GM21619 (cell line): ENCODE measurements around the gene PAFAH2.
"Not testable (repeated sequence)": the region's sequence is repeated elsewhere in the genome, so short reads cannot be mapped to it uniquely, and the experiment has no call there.

ENCODE experiments used
- ATAC-seq: cut with Tn5 transposase; IDR thresholded peaks from one replicate; pipeline ENCODE4 v1.9.1; 2021; ENCODE audit not compliant: unreplicated experiment

Gene PAFAH2

GRCh38 chr1:25933479-25934365, 64.1 kb downstream of the PAFAH2 start:
- ATAC-seq: no peak

GRCh38 chr1:25932811-25933400, 65.0 kb downstream of the PAFAH2 start:
- ATAC-seq: not testable (repeated sequence)

GRCh38 chr1:25932321-25932720, 65.5 kb downstream of the PAFAH2 start:
- ATAC-seq: no peak

GRCh38 chr1:25929016-25929415, 68.8 kb downstream of the PAFAH2 start:
- no peak for ATAC-seq

- ATAC-seq: no peak
These were observed 70.2 kb downstream of the PAFAH2 start for GRCh38 chr1:25927521-25928265.

- no peak for ATAC-seq
These were observed 70.9 kb downstream of the PAFAH2 start for GRCh38 chr1:25926731-25927496.

- ATAC-seq: no peak
These were observed 73.4 kb downstream of the PAFAH2 start for GRCh38 chr1:25924454-25924853.

GRCh38 chr1:25922971-25923552, 74.8 kb downstream of the PAFAH2 start:
- ATAC-seq: no peak

- ATAC-seq: no peak
These were observed 75.5 kb downstream of the PAFAH2 start for GRCh38 chr1:25922056-25922970.

- ATAC-seq: no peak
These were observed 79.2 kb downstream of the PAFAH2 start for GRCh38 chr1:25918615-25919014.

- ATAC-seq: no peak
These were observed 79.9 kb downstream of the PAFAH2 start for GRCh38 chr1:25917996-25918395.

- no peak for ATAC-seq
These were observed 81.4 kb downstream of the PAFAH2 start for GRCh38 chr1:25916460-25916859.

- ATAC-seq: no peak
These were observed 83.5 kb downstream of the PAFAH2 start for GRCh38 chr1:25914074-25914995.

- ATAC-seq: no peak
These were observed 84.7 kb downstream of the PAFAH2 start for GRCh38 chr1:25913206-25913605.

- ATAC-seq: no peak
These were observed 85.6 kb downstream of the PAFAH2 start for GRCh38 chr1:25912076-25912831.

- no peak for ATAC-seq
These were observed 86.7 kb downstream of the PAFAH2 start for GRCh38 chr1:25911162-25911561.
